GM21576 (cell line): ENCODE data around the gene HES2.
"Not testable (repeated sequence)": the region's sequence is repeated elsewhere in the genome, so short reads cannot be mapped to it uniquely, and the experiment has no call there.

ENCODE experiments used
- ATAC-seq: cut with Tn5 transposase; IDR thresholded peaks from one replicate; pipeline ENCODE4 v1.9.1; 2021; ENCODE audit warnings: mild to moderate bottlenecking, moderate library complexity; ENCODE audit not compliant: unreplicated experiment

The HES2 gene

GRCh38 chr1:6419397-6419803 lies 319 bp downstream of the HES2 start:
- no peak for ATAC-seq

GRCh38 chr1:6418668-6419396 lies 887 bp downstream of the HES2 start:
- no peak for ATAC-seq

DNA sequence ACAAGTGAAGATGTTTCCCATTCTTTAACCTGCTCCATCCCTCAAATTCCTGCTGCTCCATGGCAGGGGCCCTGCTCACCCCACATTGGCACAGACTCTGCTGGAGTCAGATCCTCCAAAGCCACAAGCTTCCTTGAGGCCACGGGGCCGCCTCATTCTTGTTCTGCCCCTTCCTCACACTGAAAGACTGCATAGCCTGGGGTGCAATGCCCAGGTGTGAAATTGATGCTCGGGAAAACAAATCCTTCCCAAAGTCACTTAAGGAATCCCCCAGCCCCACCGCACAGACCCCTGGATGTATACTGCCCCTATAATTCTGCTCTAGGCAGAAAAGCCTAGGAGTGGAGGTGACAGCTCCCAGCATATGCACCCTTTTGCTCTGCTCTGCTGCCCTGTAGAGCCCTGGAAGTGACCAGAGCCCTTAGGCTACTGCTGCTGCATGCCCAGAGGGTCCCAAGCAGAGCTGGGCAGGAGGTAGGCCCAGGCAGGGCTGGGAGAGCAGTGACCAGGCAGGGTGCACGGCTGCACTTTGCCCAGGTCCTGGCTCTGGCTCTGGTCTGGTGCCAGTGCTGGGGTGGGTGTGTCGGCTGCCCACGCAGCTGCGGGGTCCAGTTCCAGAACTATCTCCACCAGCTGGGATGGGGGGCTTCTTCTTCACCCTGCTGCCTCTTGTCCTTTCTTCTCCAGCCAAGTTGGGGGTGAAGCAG lies 1.6 kb downstream of the HES2 start:
- no peak for ATAC-seq

DNA sequence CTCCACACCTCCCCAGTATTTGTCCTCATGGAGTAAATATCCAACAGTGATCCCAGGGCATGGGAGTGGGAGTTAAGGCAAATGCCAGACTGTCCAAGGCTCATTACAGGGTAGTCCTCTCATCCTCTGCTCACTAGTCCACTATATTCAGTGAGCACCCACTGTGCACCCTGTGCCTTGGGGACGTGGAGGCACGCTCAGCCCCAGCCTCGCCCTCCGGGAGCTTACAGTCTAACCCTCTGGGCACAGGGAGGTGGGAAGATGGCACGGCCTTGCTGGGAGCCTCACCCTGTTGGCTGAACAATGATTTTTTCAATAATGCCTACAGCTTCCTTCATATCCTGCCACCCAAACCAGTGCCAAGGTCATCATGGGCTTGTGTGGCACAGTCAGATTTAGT lies 2.8 kb downstream of the HES2 start:
- no peak for ATAC-seq

GRCh38 chr1:6416295-6416656 lies 3.4 kb downstream of the HES2 start:
- no peak for ATAC-seq

GRCh38 chr1:6414881-6415626 lies 4.7 kb downstream of the HES2 start:
- ATAC-seq, result no peak

DNA sequence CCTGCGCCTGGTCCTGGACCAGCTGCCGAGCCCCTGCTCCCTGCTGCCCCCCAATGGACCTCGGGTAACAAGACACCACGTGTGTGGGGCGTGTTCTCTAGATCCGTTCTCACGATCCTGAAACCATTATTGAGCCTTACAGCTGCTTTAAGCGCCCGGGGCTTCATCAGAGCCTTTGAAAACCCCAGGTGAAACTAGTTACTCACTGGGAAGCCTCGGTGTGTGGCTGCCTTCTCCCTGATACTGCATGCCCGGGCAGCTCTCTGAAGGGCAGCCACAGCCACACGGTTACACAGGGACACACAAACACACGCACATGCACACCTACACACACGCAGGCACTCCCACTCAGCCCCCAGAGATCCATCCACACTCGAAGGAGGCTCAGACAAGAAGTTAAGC lies 5.3 kb downstream of the HES2 start:
- peak; percentile 60 for ATAC-seq

- no peak for ATAC-seq
Measured at GRCh38 chr1:6412896-6413295, 6.8 kb downstream of the HES2 start.

DNA sequence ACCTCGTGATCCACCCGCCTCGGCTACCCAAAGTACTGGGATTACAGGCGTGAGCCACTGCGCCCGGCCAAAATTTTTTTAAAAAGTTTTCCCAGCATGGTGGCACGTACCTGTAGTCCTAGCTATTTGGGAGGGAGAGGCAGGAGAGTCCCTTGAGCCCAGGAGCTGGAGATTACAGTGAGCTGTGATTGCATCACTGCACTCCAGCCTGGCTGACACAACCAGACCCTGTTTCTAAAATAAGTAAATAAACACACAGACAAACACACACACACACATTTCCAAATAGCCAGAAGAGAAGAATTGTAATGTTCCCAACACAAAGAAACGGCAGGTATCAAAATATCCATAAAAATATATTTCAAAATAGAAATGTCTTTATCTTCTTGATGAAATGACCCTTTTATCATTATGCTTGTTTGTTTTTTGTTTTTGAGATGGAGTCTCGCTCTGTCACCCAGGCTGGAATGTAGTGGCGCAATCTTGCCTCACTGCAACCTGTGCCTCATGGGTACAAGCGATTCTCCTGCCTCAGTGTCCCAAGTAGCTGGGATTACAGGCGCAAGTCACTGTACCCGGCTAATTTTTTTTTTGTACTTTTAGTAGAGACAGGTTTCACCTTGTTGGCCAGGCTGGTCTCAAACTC lies 9.3 kb downstream of the HES2 start:
- ATAC-seq, result no peak

GRCh38 chr1:6409733-6410132 lies 10.0 kb downstream of the HES2 start:
- ATAC-seq, result no peak

DNA sequence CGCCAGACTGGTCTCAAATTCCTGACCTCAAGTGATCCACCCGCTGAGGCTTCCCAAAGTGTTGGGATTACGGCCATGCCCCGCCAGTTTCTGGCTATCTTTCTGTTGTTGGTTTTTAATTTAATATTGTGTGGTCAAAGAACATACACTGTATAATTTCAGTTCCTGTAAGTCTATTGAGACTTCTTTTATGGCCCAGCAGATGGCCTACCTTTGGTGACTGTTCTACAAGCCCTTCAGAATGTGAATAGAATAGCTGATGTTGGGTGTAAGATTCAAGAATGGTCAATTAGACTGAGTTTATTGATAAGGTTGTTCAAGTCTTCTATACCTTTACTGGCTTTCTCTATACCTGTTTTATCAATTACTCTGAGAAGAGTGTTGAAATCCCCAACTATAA lies 10.7 kb downstream of the HES2 start:
- no peak for ATAC-seq

- no peak for ATAC-seq
Measured at GRCh38 chr1:6408023-6408422, 11.7 kb downstream of the HES2 start.

- ATAC-seq, result no peak
Measured at GRCh38 chr1:6401673-6402072, 18.0 kb downstream of the HES2 start.

GRCh38 chr1:6399294-6399693 lies 20.4 kb downstream of the HES2 start:
- no peak for ATAC-seq

GRCh38 chr1:6397844-6398441 lies 21.8 kb downstream of the HES2 start:
- ATAC-seq, result no peak

DNA sequence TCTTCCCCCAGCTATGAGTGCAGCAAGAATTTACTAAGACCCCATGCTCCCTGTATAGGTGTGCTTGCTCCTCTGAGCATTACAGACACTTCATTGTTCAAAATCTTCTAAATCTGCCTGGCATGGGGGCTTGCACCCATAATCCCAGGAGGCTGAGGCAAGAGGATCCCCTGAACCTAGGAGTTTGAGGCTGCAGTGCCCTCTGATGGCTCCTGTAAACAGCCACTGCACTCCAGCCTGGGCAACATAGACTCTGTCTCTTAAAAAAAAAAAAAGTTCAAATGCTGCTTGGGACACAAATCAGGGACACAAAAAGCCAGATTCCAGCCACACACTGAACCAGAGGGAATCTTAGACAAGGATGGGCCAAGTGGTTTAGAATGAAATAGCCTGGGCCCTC lies 22.7 kb downstream of the HES2 start:
- ATAC-seq, result no peak

- ATAC-seq, result not testable (repeated sequence)
Measured at GRCh38 chr1:6395781-6396244, 23.9 kb downstream of the HES2 start.

- ATAC-seq, result not testable (repeated sequence)
Measured at GRCh38 chr1:6395130-6395529, 24.6 kb downstream of the HES2 start.

DNA sequence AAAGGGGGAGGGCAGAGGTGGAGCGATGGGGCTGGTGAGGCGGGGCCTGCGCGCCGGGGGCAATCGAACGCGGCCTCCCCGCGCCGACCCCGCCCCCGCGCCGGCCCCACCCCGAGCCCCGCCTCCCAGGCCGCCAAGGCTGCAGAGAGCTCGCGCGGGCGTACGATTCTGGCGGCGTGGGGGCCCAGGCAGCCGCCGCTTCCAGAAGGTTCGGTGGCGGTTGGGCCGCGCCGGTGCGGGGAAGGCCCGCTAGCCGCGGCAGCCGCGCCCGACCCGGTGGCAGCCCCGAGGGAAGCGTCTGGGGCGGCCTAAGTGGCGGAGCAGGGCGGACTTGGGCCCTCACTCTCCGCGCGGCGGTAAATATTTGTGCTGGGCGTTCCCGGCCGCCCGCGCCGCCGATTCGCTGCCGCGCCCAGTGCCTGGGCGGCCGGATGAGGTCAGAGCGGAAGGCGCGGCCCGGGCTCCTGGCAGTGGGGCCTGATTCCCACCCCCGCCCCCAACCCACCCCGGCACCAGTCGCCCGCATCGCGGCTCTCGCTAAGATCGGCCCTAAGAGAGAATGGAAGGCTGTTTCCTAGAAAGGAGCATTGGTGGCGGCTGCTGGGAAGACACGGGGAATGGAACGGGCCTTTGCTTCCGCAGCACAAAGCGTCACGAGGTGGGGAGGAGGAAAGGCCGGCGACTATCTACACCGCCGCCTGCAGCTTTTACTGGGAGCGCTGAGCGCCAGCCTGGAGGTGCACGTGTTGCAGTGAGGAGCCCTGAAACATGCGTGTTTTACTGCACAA lies 26.1 kb downstream of the HES2 start, which contains the start of gene ACOT7:
ACOT7 (minus strand) TSS at position 368 of the 788 bp plus-strand sequence. CDS start 368 bp downstream, outside the sequence.
- ATAC-seq, result peak; percentile 73

DNA sequence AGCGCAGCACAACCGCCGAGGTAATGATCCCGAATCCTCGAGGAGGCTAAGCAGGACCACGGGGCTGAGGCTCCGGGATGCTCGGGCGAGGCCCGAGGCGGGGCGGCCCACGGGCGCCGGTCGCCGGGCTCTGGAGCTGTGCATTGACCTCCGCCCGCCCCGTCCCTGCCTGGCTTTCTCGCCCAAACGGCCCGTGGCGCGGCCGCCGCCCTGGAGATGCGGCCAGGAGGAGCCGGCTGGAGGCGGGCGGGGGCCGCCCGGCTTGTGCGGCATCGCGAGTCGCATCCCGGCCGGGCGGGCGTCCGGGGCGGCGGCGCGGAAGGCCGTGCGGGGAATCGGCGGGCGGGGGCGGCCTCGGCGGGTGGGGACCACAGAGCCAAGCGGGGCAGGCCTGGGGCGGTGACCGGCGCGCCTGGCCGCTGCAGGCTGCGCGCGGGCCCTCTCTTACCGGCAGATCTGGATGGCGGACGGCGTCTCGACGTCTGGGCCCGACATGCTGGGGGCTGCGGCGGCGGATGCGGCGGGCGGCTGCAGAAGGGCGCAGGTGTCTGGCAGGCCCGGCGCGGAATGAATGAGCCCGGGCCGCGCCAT lies 26.8 kb downstream of the HES2 start:
- peak; percentile 14 for ATAC-seq
